GM23248 (cell line): ENCODE data around the gene TRIP10. TPM values are rescaled to one million over a fixed set of nuclear protein-coding genes. Genes with fewer than 3 reads are reported as not detected.
"Not testable (repeated sequence)": the region's sequence is repeated elsewhere in the genome, so short reads cannot be mapped to it uniquely, and the experiment has no call there.

ENCODE experiments used
- DNase-seq: peaks from one replicate; pipeline ENCODE4 v3.0.0-alpha.2; 2015
- H2AFZ ChIP-seq: fragments of 200-600 bp; sonication (generic); 2 replicates; pipeline ENCODE4 v1.6.1; 2016; ENCODE audit warnings: antibody characterized with exemption
- H3F3A ChIP-seq: fragments of 200-600 bp; sonication (generic); 2 replicates; pipeline ENCODE4 v1.6.1; 2016; ENCODE audit warnings: mild to moderate bottlenecking, antibody characterized with exemption, mixed run types; ENCODE audit not compliant: insufficient read depth
- H3K27ac ChIP-seq: fragments of 200-600 bp; sonication (generic); 2 replicates; pipeline ENCODE4 v1.5.1; 2016; ENCODE audit warnings: mild to moderate bottlenecking
- H3K27me3 ChIP-seq: fragments of 200-600 bp; sonication (generic); replicated peaks from 2 replicates; pipeline ENCODE4 v1.6.1; 2016; ENCODE audit warnings: mild to moderate bottlenecking; ENCODE audit not compliant: insufficient read depth
- H3K36me3 ChIP-seq: fragments of 200-600 bp; sonication (generic); 2 replicates; pipeline ENCODE4 v1.6.1; 2016; ENCODE audit warnings: low read depth, mild to moderate bottlenecking
- H3K4me1 ChIP-seq: fragments of 200-600 bp; sonication (generic); 2 replicates; pipeline ENCODE4 v1.6.1; 2016; ENCODE audit warnings: mild to moderate bottlenecking; ENCODE audit not compliant: insufficient read depth
- H3K4me2 ChIP-seq: fragments of 200-600 bp; sonication (generic); one replicate; pipeline ENCODE4 v1.6.1; 2016; ENCODE audit warnings: mild to moderate bottlenecking; ENCODE audit not compliant: unreplicated experiment
- H3K4me3 ChIP-seq: fragments of 200-600 bp; sonication (generic); 2 replicates; pipeline ENCODE4 v1.5.1; 2016; ENCODE audit warnings: mild to moderate bottlenecking
- H3K79me2 ChIP-seq: fragments of 200-600 bp; sonication (generic); 2 replicates; pipeline ENCODE4 v1.6.1; 2016; ENCODE audit warnings: mild to moderate bottlenecking; ENCODE audit not compliant: insufficient read depth
- H3K9ac ChIP-seq: fragments of 200-600 bp; sonication (generic); 2 replicates; pipeline ENCODE4 v1.6.1; 2016; ENCODE audit warnings: mild to moderate bottlenecking
- H3K9me2 ChIP-seq: fragments of 200-600 bp; sonication (generic); 2 replicates; pipeline ENCODE4 v1.6.1; 2016; ENCODE audit warnings: mixed run types, mild to moderate bottlenecking, moderate library complexity; ENCODE audit not compliant: insufficient read depth
- H3K9me3 ChIP-seq: fragments of 200-600 bp; sonication (generic); one replicate; pipeline ENCODE4 v1.6.1; 2017; ENCODE audit warnings: low read depth
- H4K20me1 ChIP-seq: fragments of 200-600 bp; sonication (generic); 2 replicates; pipeline ENCODE4 v1.6.0; 2016; ENCODE audit not compliant: insufficient read depth
- EZH2 ChIP-seq: fragments of 200-600 bp; sonication (generic); IDR thresholded peaks from 2 replicates; pipeline ENCODE4 v1.6.1; 2018; ENCODE audit warnings: antibody characterized with exemption, mild to moderate bottlenecking; ENCODE audit not compliant: insufficient read depth, poor library complexity, severe bottlenecking
- EZH2phosphoT487 ChIP-seq: fragments of 200-600 bp; sonication (generic); IDR thresholded peaks from 2 replicates; pipeline ENCODE4 v1.6.1; 2018; ENCODE audit warnings: antibody characterized with exemption, moderate library complexity, mild to moderate bottlenecking, low read depth; ENCODE audit not compliant: insufficient read depth
- WGBS, 2 experiments: methylation state at CpG; one replicate each; pipeline ENCODE4 v1.1.6; 2015 to 2017; ENCODE audit warnings: low lambda C conversion rate in 2 of 2, low coverage in 1 of 2; ENCODE audit errors: missing lambda C conversion rate in 2 of 2; 5-methylcytosine and 5-hydroxymethylcytosine counted together
- in situ Hi-C: fragments of 300-500 bp; cut with MboI; formaldehyde crosslinking; loops from 2 replicates; pipeline ENCODE4 v1.15.0; 2020
- polyA plus RNA-seq: library from polyadenylated mRNA; unstranded; fragments of >200 nt; fragmentation: Nextera tagmentation; extraction: Ambion mirVana; gene quantifications from 2 replicates; pipeline ENCODE4 v1.2.1, GENCODE V29; 2016
- total RNA-seq: library from RNA; depleted of rRNA; stranded (reverse); fragments of >200 nt; shearing (Covaris generic); gene quantifications from 2 replicates; pipeline ENCODE4 v1.2.3, GENCODE V29; 2014

The TRIP10 gene
- total and polyA plus RNA-seq, 2 experiments from 2014 or later = 48.0 to 48.9 TPM

- Histone ChIP-seq H3K4me2 (peak overlapping the region; percentile 72), H3K9me2 (no peaks in the 10 kb centered on the region), H3K36me3 (peaks cover 27% of the 10 kb centered on the region), H3K4me3 (peak overlapping the region; percentile 38), H3K9ac (peak overlapping the region; percentile 47), H3K79me2 (peaks cover 34% of the 10 kb centered on the region), H4K20me1 (no peaks in the 10 kb centered on the region), H3K4me1 (peaks cover 23% of the 10 kb centered on the region), H3K9me3 (no peaks in the 10 kb centered on the region), H3K27me3 (no peaks in the 10 kb centered on the region), H3F3A (peaks cover 33% of the 10 kb centered on the region), H2AFZ (peak overlapping the region; percentile 57), H3K27ac (peak overlapping the region; percentile 70)
- DNase-seq = peak; percentile 92
- TF ChIP-seq EZH2 = no peak
- TF ChIP-seq EZH2phosphoT487 = no peak
- in situ Hi-C loops = no loop called here
- WGBS, 2 experiments = 3 to 4% methylated on average over 27 to 41 of the region's 41 CpGs
Observed at GRCh38 chr19:6744381-6745301, 5.2 kb downstream of the TRIP10 start.

GRCh38 chr19:6745965-6746364 lies 6.5 kb downstream of the TRIP10 start:
- in situ Hi-C loops = no loop called here

GRCh38 chr19:6748543-6748942 lies 9.1 kb downstream of the TRIP10 start:
- H2AFZ ChIP-seq, H3K27me3 ChIP-seq, H3K9me2 ChIP-seq, H3K27ac ChIP-seq, H3K9ac ChIP-seq, H3K79me2 ChIP-seq, H3K4me2 ChIP-seq, H3K9me3 ChIP-seq, H4K20me1 ChIP-seq, DNase-seq, in situ Hi-C loops, H3K4me3 ChIP-seq: not testable (repeated sequence)
- Histone ChIP-seq H3K36me3 (peaks cover 31% of the 10 kb centered on the region), H3F3A (peaks cover 27% of the 10 kb centered on the region), H3K4me1 (peaks cover 18% of the 10 kb centered on the region)
- WGBS, 2 experiments = 37 to 46% methylated on average over 10 of the region's 10 CpGs

More at GRCh38 chr19:6745965-6746364, 6.5 kb downstream of the TRIP10 start:
- no peaks in the 10 kb centered on the region for H3K9me2 ChIP-seq
- peaks cover 21% of the 10 kb centered on the region for H3K79me2 ChIP-seq
- H3K27me3 ChIP-seq = no peaks in the 10 kb centered on the region
- WGBS, 2 experiments = 89 to 93% methylated on average over 13 to 24 of the region's 24 CpGs
- no peaks in the 10 kb centered on the region for H4K20me1 ChIP-seq
- DNase-seq = no peak
- no peak overlapping the region for H3K27ac ChIP-seq
- H3K4me3 ChIP-seq = no peak overlapping the region
- H2AFZ ChIP-seq = no peak overlapping the region
- H3K36me3 ChIP-seq = peaks cover 31% of the 10 kb centered on the region
- H3K4me2 ChIP-seq = no peak overlapping the region
- no peak overlapping the region for H3K9ac ChIP-seq
- H3F3A ChIP-seq = peaks cover 33% of the 10 kb centered on the region
- TF ChIP-seq EZH2 = no peak
- no peak for TF ChIP-seq EZH2phosphoT487
- peaks cover 23% of the 10 kb centered on the region for H3K4me1 ChIP-seq
- H3K9me3 ChIP-seq = no peaks in the 10 kb centered on the region

- H3K36me3 ChIP-seq = peaks cover 28% of the 10 kb centered on the region
- WGBS, 2 experiments = 43 to 48% methylated on average over 13 to 20 of the region's 20 CpGs
- H3K79me2 ChIP-seq = no peaks in the 10 kb centered on the region
- no peak overlapping the region for H2AFZ ChIP-seq
- peaks cover 6% of the 10 kb centered on the region for H3K4me1 ChIP-seq
- TF ChIP-seq EZH2 (no peak), EZH2phosphoT487 (no peak)
- H3K9me2 ChIP-seq = no peaks in the 10 kb centered on the region
- no peak for DNase-seq
- no peaks in the 10 kb centered on the region for H3K27me3 ChIP-seq
- H3K27ac ChIP-seq = no peak overlapping the region
- no peak overlapping the region for H3K4me3 ChIP-seq
- H4K20me1 ChIP-seq = no peaks in the 10 kb centered on the region
- in situ Hi-C loops = no loop called here
- H3K4me2 ChIP-seq = no peak overlapping the region
- H3K9ac ChIP-seq = no peak overlapping the region
- no peaks in the 10 kb centered on the region for H3K9me3 ChIP-seq
- H3F3A ChIP-seq = peaks cover 17% of the 10 kb centered on the region; the same call in 1 of the 2 replicates
Observed at GRCh38 chr19:6750062-6750461, 10.6 kb downstream of the TRIP10 start.
